Activated T-cell treated with anti-CD3 and anti-CD28 coated beads for 4 hours (primary cell): ENCODE measurements around the gene CD55.

Experiments
- DNase-seq: peaks from one replicate; pipeline ENCODE4 v3.0.0-alpha.2; 2020

The CD55 gene

GRCh38 chr1:207321079-207321789 is at the start of gene CD55:
Gene CD55 (plus strand): TSS chr1:207321678. CDS start chr1:207321766, 88 bp downstream.
- peak; percentile 95 for DNase-seq

- no peak for DNase-seq
These were observed 46.6 kb upstream of the CD55 start for GRCh38 chr1:207274882-207275281.

- no peak for DNase-seq
These were observed 45.0 kb upstream of the CD55 start for GRCh38 chr1:207276465-207276864.

GRCh38 chr1:207277241-207277640 is 44.2 kb upstream of the CD55 start:
- no peak for DNase-seq

GRCh38 chr1:207279652-207280051 is 41.8 kb upstream of the CD55 start:
- DNase-seq, result no peak

- DNase-seq, result no peak
These were observed 40.8 kb upstream of the CD55 start for GRCh38 chr1:207280706-207281105.

- no peak for DNase-seq
These were observed 39.4 kb upstream of the CD55 start for GRCh38 chr1:207282058-207282457.

- no peak for DNase-seq
These were observed 38.7 kb upstream of the CD55 start for GRCh38 chr1:207282496-207283380.

- DNase-seq, result no peak
These were observed 38.1 kb upstream of the CD55 start for GRCh38 chr1:207283421-207283820.

- no peak for DNase-seq
These were observed 37.1 kb upstream of the CD55 start for GRCh38 chr1:207284209-207284897.

GRCh38 chr1:207286786-207287468 is 34.6 kb upstream of the CD55 start:
- DNase-seq, result no peak

GRCh38 chr1:207288315-207288714 is 33.2 kb upstream of the CD55 start:
- DNase-seq, result no peak

- no peak for DNase-seq
These were observed 31.7 kb upstream of the CD55 start for GRCh38 chr1:207289756-207290155.

GRCh38 chr1:207291723-207292122 is 29.8 kb upstream of the CD55 start:
- no peak for DNase-seq

GRCh38 chr1:207298186-207298585 is 23.3 kb upstream of the CD55 start:
- no peak for DNase-seq

GRCh38 chr1:207298636-207299398 is 22.7 kb upstream of the CD55 start:
- no peak for DNase-seq

GRCh38 chr1:207300970-207301369 is 20.5 kb upstream of the CD55 start:
- DNase-seq, result no peak

GRCh38 chr1:207302618-207303393 is 18.7 kb upstream of the CD55 start:
- DNase-seq, result no peak

- no peak for DNase-seq
These were observed 16.6 kb upstream of the CD55 start for GRCh38 chr1:207304710-207305488.

- DNase-seq, result no peak
These were observed 16.0 kb upstream of the CD55 start for GRCh38 chr1:207305489-207305873.

GRCh38 chr1:207306023-207306422 is 15.5 kb upstream of the CD55 start:
- DNase-seq, result no peak
